IgD-negative memory B cell (primary cell): ENCODE data around the gene NOXRED1. TPM values are rescaled to one million over a fixed set of nuclear protein-coding genes. Genes with fewer than 3 reads are reported as not detected.

ENCODE experiments used
- H3K27ac Mint-ChIP-seq, 3 donors: one replicate each; pipeline ENCODE4 v1.8.0; 2020 to 2022; ENCODE audit warnings: mild to moderate bottlenecking in 3 of 3, mixed read lengths in 3 of 3, moderate library complexity in 1 of 3
- H3K27me3 Mint-ChIP-seq: one replicate; pipeline ENCODE4 v1.8.0; 2021; ENCODE audit warnings: mixed read lengths
- H3K36me3 Mint-ChIP-seq: one replicate; pipeline ENCODE4 v1.8.0; 2020; ENCODE audit warnings: mild to moderate bottlenecking, mixed read lengths
- H3K4me1 Mint-ChIP-seq, 3 donors: one replicate each; pipeline ENCODE4 v1.8.0; 2020 to 2022; ENCODE audit warnings: mixed read lengths in 3 of 3, mild to moderate bottlenecking in 1 of 3
- H3K4me3 Mint-ChIP-seq, 4 donors: one replicate each; pipeline ENCODE4 v1.8.0; 2020 to 2022; ENCODE audit warnings: mild to moderate bottlenecking in 4 of 4, mixed read lengths in 4 of 4, moderate library complexity in 3 of 4
- H3K9me3 Mint-ChIP-seq, 3 donors: one replicate each; pipeline ENCODE4 v1.8.0; 2020 to 2021; ENCODE audit warnings: mixed read lengths in 3 of 3, mild to moderate bottlenecking in 1 of 3
- polyA plus RNA-seq: library from polyadenylated mRNA; unstranded; fragments of 300-500 nt; fragmentation: Illumina TruSeq; gene quantifications from one replicate; pipeline ENCODE4 v1.2.3, GENCODE V29; 2021

NOXRED1 gene
- polyA plus RNA-seq, result 0.34 TPM

DNA sequence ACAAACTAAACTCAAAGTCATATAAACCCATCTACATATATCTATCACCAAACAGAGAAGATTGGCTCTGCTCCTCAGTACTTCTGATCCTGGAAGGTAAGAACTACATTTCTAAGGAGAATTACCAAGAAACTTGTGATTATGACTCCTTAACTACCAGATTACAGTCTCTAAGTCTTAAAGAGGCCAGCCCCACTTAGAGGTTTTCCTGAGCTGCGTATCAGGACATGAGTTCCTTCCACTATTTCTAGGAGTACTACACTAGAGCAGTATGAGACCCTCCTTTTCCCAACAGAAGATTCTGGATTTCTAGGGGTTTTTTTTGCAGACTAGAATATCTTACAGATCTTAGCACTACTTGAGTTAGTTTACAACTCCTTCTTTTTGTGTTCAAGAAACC is at the start of gene NOXRED1:
Gene NOXRED1, minus strand, starts transcription at position 101 of the 400 bp plus-strand sequence. CDS start 634 bp downstream, outside the sequence.
- Mint-ChIP-seq H3K9me3 (peaks cover 0 to 20% (median 11%) of the 10 kb centered on the region in 3 donors), H3K27ac (peak within 1 kb of the TSS in 2 of 3 donors; percentile 13 to 26), H3K4me1 (no peaks in the 10 kb centered on the region), H3K4me3 (no peak within 1 kb of the TSS), H3K27me3 (no peaks in the 10 kb centered on the region), H3K36me3 (peaks cover 29% of the 10 kb centered on the region)

- H3K27ac Mint-ChIP-seq, result no peak overlapping the region
- H3K4me1 Mint-ChIP-seq, result no peaks in the 10 kb centered on the region
- H3K9me3 Mint-ChIP-seq, result no peaks in the 10 kb centered on the region
- H3K36me3 Mint-ChIP-seq, result peaks cover 1% of the 10 kb centered on the region
- no peaks in the 10 kb centered on the region for H3K27me3 Mint-ChIP-seq
- no peak overlapping the region for H3K4me3 Mint-ChIP-seq
Observed at GRCh38 chr14:77470224-77470870, 47.0 kb upstream of the NOXRED1 start.

DNA sequence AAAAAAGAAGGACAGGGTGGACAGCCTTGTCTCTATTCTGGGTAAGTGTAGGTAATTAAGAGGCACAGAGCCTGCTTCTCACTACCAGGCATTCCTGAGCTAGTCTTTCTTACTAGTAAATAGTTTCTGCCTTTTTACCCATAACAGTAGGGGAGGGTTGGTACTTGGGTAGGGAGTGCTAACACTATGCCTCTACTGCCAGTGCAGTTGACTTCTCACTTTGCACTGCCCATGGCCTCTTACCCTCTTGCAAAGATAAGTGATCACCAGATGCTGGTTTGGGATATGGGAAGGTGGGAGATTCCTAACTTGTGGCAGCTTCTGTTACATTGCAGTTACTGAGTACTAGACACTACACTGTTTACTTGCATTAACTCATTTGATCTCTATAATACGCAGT is 46.2 kb upstream of the NOXRED1 start:
- Mint-ChIP-seq H3K4me1 (no peaks in the 10 kb centered on the region), H3K27me3 (no peaks in the 10 kb centered on the region), H3K36me3 (peaks cover 1% of the 10 kb centered on the region), H3K4me3 (no peak overlapping the region), H3K27ac (no peak overlapping the region), H3K9me3 (no peaks in the 10 kb centered on the region)

GRCh38 chr14:77469067-77469505 is 45.8 kb upstream of the NOXRED1 start:
- Mint-ChIP-seq H3K9me3 (no peaks in the 10 kb centered on the region), H3K4me3 (no peak overlapping the region), H3K36me3 (peaks cover 1% of the 10 kb centered on the region), H3K27ac (no peak overlapping the region), H3K4me1 (no peaks in the 10 kb centered on the region), H3K27me3 (no peaks in the 10 kb centered on the region)

DNA sequence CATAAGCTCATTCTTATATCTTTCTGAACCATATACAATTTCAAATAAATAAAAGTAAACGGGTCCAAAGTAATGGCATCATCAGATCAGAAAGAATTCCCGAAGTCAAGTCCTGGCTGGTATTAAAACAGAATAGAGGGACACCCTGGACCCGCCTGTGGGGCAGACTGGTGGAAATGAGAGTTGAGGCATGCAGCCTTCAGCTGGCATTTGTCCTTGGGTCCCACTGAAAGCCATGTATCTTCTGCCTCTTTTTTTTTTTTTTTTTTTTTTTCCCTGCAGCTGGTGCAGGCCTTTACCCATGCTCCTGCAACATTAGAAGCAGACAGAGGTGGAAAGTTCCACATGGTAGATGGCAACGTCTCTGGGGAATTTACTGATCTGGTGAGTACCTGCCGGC is 44.5 kb upstream of the NOXRED1 start:
- H3K9me3 Mint-ChIP-seq, result no peaks in the 10 kb centered on the region
- H3K27me3 Mint-ChIP-seq, result no peaks in the 10 kb centered on the region
- H3K4me1 Mint-ChIP-seq, result no peaks in the 10 kb centered on the region
- H3K27ac Mint-ChIP-seq, result no peak overlapping the region
- H3K4me3 Mint-ChIP-seq, result no peak overlapping the region
- H3K36me3 Mint-ChIP-seq, result peaks cover 5% of the 10 kb centered on the region

DNA sequence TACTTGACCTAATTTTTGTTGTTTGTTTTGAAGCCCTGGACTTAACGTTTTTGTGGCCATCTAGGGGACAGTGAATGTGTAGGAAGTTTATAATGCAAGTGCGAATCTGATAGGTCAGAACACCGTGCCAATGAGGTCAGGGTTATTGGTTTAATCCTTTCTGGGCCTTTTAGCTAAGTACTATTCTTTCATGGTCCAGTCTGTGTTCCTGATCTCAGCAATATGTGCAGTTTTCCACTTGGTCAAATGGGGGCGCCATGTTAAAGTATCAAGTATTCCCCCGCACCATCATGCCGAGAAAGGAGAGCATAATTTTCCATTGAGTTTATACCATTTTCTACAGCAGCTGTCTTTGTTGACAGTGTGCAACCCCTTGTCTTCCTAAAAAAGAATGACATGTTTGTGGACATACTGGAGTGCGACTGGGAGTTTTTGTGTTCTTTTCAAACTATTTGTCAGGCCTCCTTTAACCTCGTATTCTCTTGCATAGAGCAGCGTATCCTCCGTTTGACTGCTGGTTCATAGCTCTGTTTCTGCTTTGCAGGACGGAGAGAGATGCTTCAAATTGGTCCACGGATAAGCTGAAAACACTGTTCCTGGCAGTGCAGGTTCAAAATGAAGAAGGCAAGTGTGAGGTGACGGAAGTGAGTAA is 35.9 kb upstream of the NOXRED1 start:
- Mint-ChIP-seq H3K4me1 (peaks cover 25 to 33% (median 27%) of the 10 kb centered on the region in 3 donors), H3K27ac (peak overlapping the region in 2 of 3 donors; percentile 68 to 93), H3K4me3 (peak overlapping the region; percentile 98 to 100 (median 100)), H3K36me3 (peaks cover 4% of the 10 kb centered on the region), H3K27me3 (no peaks in the 10 kb centered on the region), H3K9me3 (no peaks in the 10 kb centered on the region)

DNA sequence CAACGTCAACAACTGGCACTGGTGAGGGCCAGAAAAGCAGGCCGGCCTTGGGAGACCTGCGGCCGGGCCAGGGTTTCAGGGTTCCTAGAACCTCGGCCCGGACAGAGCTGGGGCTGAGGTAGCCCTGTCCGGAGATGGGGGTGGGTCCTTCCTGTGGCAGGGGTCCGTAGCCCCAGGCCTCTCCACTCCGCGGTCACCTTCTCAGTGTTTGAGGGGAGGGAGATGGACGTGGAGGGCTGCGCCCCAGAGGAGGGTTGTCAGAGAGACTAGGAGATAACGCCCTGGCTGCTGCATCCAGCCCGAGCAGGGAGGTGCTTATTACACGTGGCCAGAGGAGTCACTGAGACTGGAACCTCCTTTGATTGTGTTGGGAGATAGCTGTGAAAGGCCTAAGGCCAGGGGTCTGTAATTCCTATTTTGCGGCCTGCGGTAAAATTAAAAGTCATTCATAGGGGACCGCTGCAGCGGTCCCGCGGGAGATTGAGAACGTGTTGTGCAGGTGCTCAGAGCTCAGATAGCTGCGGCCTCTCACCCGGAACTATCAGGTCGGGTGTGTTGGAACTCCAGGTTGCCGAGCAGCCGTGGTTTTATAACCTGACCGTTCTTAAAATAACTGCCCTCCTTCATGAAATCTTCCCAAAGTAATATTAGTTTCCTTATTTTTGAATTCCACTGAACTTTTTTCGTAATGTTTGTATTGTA is 35.1 kb upstream of the NOXRED1 start:
- Mint-ChIP-seq H3K36me3 (no peaks in the 10 kb centered on the region), H3K4me3 (peak overlapping the region; percentile 98 to 100 (median 100)), H3K4me1 (peaks cover 25 to 33% (median 27%) of the 10 kb centered on the region in 3 donors), H3K27me3 (no peaks in the 10 kb centered on the region), H3K27ac (peak overlapping the region; percentile 90 to 99 (median 93)), H3K9me3 (no peaks in the 10 kb centered on the region)

DNA sequence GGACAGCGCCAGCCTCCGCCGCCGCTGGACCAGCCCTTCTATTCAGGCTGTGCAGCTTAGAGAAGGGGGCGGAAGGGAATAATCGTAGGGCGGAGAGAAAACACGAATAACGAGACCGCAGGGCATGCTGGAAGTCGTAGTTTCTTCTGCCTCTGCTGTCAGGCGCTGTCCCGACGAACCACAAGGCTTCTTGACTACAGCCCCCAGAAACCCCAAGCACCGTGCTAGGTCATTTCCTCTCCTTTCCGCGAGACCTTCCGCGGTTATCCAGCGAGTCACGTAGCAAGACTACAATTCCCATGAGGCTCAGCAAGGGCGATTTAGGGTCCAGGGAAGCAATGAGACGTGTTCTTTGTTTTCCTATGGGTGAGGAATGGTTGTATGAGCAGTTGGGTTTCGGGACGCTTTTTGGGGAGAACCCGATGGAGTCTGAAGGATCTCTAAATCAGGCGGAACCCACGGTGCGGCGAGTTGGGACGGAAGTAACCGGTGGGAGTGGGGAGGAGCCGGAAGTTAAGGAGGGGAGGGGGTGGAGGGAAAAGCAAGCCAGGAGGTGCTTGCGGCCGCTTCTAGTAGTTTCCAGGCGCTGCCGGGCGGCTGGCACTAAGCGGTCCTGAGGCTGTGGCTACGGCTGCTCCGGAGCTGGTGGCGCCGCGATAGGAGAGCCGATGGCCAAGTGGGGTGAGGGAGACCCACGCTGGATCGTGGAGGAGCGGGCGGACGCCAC is 34.4 kb upstream of the NOXRED1 start, which contains the start of the genes AHSA1 and VIPAS39:
Gene AHSA1, plus strand, starts transcription at position 572 of the 727 bp plus-strand sequence. Its CDS starts 97 bp downstream, at position 669.
Gene VIPAS39, minus strand, starts transcription at position 80 of the 727 bp plus-strand sequence. CDS start 3,499 bp downstream, outside the sequence.
- Mint-ChIP-seq H3K4me3 (peak within 1 kb of the TSS; percentile 98 to 100 (median 100)), H3K27ac (peak within 1 kb of the TSS; percentile 90 to 99 (median 93)), H3K36me3 (peaks cover 3% of the 10 kb centered on the region), H3K4me1 (peaks cover 25 to 33% (median 29%) of the 10 kb centered on the region in 3 donors), H3K9me3 (no peaks in the 10 kb centered on the region), H3K27me3 (no peaks in the 10 kb centered on the region)

GRCh38 chr14:77457115-77457521 is 33.8 kb upstream of the NOXRED1 start:
- Mint-ChIP-seq H3K4me1 (peaks cover 25 to 33% (median 29%) of the 10 kb centered on the region in 3 donors), H3K4me3 (peak overlapping the region; percentile 98 to 100 (median 100)), H3K27me3 (no peaks in the 10 kb centered on the region), H3K36me3 (peaks cover 3% of the 10 kb centered on the region), H3K27ac (peak overlapping the region; percentile 90 to 99 (median 93)), H3K9me3 (no peaks in the 10 kb centered on the region)

DNA sequence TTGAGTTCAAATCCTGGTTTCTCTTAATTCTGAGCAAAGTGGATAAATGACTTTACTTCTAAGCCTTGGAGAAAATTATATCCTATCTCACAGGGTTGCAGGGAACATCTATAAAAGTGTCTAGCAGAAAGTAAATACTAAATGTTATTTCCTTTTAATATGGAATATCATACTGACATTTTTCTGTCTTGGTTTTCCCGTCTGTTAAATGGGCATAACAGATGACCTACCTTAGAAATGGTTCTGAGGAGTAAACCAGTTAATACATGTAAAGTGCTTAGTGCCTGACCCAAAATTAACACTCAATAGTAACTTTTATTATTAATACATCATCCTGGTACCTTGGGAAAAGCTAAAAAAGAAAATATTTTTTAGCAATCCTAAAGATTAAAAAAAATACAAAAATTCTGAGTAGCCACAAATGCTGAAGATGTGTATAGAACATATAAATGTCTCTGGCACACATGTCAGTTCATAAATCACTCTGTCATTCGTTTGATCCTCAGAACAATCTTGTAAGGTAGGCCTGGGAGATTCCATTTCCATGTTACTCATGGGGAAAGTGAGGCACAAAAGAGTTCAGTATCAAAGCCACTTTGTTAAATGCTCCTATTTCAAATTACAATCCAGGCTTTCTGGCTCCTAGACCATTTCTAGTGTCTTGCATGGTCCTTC is 32.8 kb upstream of the NOXRED1 start:
- Mint-ChIP-seq H3K4me3 (peak overlapping the region in 2 of 4 donors; percentile 98 to 100), H3K27me3 (no peaks in the 10 kb centered on the region), H3K27ac (peak overlapping the region in 1 of 3 donors; percentile 90), H3K4me1 (peaks cover 25 to 33% (median 29%) of the 10 kb centered on the region in 3 donors), H3K9me3 (no peaks in the 10 kb centered on the region), H3K36me3 (peaks cover 3% of the 10 kb centered on the region)

- Mint-ChIP-seq H3K27ac (peak overlapping the region in 1 of 3 donors; percentile 47), H3K36me3 (peaks cover 8% of the 10 kb centered on the region), H3K4me3 (no peak overlapping the region), H3K9me3 (no peaks in the 10 kb centered on the region), H3K4me1 (no peaks in the 10 kb centered on the region), H3K27me3 (no peaks in the 10 kb centered on the region)
Observed at GRCh38 chr14:77442196-77442595, 18.9 kb upstream of the NOXRED1 start.

DNA sequence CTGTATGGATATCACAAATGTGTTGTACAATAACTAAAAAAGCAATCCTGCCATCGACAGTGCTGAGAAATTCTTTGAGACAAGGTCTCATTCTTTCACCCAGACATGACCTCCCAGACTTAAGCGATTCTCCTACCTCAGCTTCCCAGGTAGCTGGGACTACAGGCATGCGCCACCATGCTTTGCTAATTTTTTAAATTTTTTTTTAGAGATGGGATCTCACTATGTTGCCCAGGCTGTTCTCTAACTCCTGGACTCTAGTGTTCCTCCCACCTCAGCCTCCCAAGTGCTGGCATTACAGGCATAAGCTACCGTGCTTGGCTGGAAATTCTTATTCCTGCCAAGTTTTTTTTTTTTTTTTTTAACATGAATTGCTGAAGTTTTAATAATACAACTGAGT is 16.5 kb upstream of the NOXRED1 start:
- no peaks in the 10 kb centered on the region for H3K27me3 Mint-ChIP-seq
- peaks cover 14% of the 10 kb centered on the region for H3K36me3 Mint-ChIP-seq
- no peaks in the 10 kb centered on the region for H3K9me3 Mint-ChIP-seq
- no peak overlapping the region for H3K27ac Mint-ChIP-seq
- no peak overlapping the region for H3K4me3 Mint-ChIP-seq
- no peaks in the 10 kb centered on the region for H3K4me1 Mint-ChIP-seq

- H3K4me1 Mint-ChIP-seq, result no peaks in the 10 kb centered on the region
- H3K27me3 Mint-ChIP-seq, result no peaks in the 10 kb centered on the region
- peaks cover 16% of the 10 kb centered on the region for H3K36me3 Mint-ChIP-seq
Observed at GRCh38 chr14:77438596-77438995, 15.3 kb upstream of the NOXRED1 start.

GRCh38 chr14:77436042-77436441 is 12.7 kb upstream of the NOXRED1 start:
- H3K4me1 Mint-ChIP-seq, result no peaks in the 10 kb centered on the region
- H3K27ac Mint-ChIP-seq, result no peak overlapping the region
- peaks cover 17% of the 10 kb centered on the region for H3K36me3 Mint-ChIP-seq
- no peaks in the 10 kb centered on the region for H3K9me3 Mint-ChIP-seq
- H3K27me3 Mint-ChIP-seq, result no peaks in the 10 kb centered on the region
- H3K4me3 Mint-ChIP-seq, result no peak overlapping the region

More at GRCh38 chr14:77438596-77438995, 15.3 kb upstream of the NOXRED1 start:
- H3K27ac Mint-ChIP-seq, result no peak overlapping the region
- no peak overlapping the region for H3K4me3 Mint-ChIP-seq
- no peaks in the 10 kb centered on the region for H3K9me3 Mint-ChIP-seq
